Measurements from ENCODE around the gene ICAM1.

Gene ICAM1

DNA sequence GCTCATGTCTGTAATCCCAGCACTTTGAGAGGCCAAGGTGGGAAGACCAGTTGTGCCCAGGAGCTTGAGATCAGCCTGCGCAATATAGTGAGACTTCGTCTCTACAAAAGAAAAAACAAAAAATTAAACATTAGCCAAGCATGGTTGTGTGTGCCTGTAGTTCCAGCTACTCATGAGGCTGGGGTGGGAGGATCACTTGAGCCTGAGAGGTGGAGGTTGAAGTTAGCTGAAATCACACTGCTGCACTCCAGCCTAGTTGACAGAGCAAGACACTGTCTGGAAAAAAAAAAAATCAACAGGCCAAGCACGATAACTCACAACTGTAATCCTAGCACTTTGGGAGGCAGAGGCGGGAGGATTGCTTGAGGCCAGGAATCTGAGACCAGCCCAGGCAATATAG is 35.9 kb upstream of the ICAM1 start:
- TF ChIP-seq, protein P1, sequence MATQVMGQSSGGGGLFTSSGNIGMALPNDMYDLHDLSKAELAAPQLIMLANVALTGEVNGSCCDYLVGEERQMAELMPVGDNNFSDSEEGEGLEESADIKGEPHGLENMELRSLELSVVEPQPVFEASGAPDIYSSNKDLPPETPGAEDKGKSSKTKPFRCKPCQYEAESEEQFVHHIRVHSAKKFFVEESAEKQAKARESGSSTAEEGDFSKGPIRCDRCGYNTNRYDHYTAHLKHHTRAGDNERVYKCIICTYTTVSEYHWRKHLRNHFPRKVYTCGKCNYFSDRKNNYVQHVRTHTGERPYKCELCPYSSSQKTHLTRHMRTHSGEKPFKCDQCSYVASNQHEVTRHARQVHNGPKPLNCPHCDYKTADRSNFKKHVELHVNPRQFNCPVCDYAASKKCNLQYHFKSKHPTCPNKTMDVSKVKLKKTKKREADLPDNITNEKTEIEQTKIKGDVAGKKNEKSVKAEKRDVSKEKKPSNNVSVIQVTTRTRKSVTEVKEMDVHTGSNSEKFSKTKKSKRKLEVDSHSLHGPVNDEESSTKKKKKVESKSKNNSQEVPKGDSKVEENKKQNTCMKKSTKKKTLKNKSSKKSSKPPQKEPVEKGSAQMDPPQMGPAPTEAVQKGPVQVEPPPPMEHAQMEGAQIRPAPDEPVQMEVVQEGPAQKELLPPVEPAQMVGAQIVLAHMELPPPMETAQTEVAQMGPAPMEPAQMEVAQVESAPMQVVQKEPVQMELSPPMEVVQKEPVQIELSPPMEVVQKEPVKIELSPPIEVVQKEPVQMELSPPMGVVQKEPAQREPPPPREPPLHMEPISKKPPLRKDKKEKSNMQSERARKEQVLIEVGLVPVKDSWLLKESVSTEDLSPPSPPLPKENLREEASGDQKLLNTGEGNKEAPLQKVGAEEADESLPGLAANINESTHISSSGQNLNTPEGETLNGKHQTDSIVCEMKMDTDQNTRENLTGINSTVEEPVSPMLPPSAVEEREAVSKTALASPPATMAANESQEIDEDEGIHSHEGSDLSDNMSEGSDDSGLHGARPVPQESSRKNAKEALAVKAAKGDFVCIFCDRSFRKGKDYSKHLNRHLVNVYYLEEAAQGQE (IDR thresholded peaks at IDR 0.05; ENCODE audit: insufficient read depth in 1 of 2, low read depth in 2 of 2, low read length in 2 of 2) = no peak
- TF ChIP-seq FOXP2 (optimal IDR thresholded peaks at IDR 0.05; ENCODE audit: borderline replicate concordance, extremely low read depth, extremely low read length, insufficient read depth) = no peak
- no peak for TF ChIP-seq SIN3A (IDR thresholded peaks at IDR 0.05; ENCODE audit: borderline replicate concordance, insufficient read depth, low read length)
- no peak for TF ChIP-seq TAF1 (IDR thresholded peaks at IDR 0.05; ENCODE audit: borderline replicate concordance, insufficient read depth, low read length)
- no peak for TF ChIP-seq POLR2AphosphoS5 (IDR thresholded peaks at IDR 0.05; ENCODE audit: low read depth, low read length)

DNA sequence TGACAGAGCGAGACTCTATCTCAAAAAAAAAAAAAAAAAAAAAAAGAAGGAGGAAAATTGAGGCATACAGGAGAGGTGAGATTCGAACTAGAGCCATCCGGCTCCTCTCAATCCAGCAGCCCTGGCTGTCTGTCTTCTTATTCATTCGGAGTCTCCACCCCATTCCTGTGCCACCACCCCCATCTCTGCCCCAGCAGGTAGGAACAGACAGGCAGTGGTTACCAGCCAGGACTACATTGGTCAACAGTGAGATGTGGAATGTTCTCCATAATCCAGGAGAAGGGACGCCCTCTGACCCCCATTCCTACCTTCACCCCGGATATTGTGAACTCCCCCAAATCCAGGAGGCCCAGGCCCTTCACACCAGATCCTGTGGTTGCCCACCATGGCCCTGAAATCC is 33.2 kb upstream of the ICAM1 start:
- no peak for TF ChIP-seq POLR2AphosphoS5 (IDR thresholded peaks at IDR 0.05; ENCODE audit: low read depth, low read length)
- TF ChIP-seq SIN3A (IDR thresholded peaks at IDR 0.05; ENCODE audit: borderline replicate concordance, insufficient read depth, low read length) = no peak
- TF ChIP-seq FOXP2 (optimal IDR thresholded peaks at IDR 0.05; ENCODE audit: borderline replicate concordance, extremely low read depth, extremely low read length, insufficient read depth) = no peak
- TF ChIP-seq TAF1 (IDR thresholded peaks at IDR 0.05; ENCODE audit: borderline replicate concordance, insufficient read depth, low read length) = no peak
- TF ChIP-seq, protein P1 (IDR thresholded peaks at IDR 0.05; ENCODE audit: insufficient read depth in 1 of 2, low read depth in 2 of 2, low read length in 2 of 2) = no peak

DNA sequence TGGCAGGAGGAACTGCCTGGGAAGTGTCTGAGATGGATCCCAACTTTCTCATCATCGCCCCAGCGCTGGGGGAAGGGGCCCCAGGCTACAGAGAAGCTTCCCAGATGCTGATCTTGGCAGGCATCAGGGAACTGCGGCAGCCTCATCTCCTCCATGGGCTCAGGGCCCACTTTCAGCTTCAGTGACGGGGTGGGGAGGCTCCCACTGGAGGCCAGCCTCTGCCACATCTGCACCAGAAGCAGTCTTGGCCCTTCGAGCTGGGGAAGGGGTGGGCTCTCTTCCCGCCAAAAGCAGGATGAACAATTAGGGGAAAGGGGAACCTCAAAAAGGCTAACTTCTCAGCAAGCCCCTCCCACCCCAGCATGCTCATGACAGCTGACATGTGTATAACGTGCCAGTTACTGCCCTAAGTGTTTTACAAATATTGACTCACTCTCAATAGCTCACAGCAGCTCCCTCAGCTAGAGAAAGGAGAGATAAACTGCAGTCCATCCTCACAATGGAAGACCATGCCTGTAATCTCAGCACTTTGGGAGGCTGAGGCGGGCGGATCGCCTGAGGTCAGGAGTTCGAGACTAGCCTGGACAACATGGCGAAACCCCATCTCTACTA is 32.6 kb upstream of the ICAM1 start:
- no peak for TF ChIP-seq SIN3A (IDR thresholded peaks at IDR 0.05; ENCODE audit: borderline replicate concordance, insufficient read depth, low read length)
- TF ChIP-seq, protein P1 (IDR thresholded peaks at IDR 0.05; ENCODE audit: insufficient read depth in 1 of 2, low read depth in 2 of 2, low read length in 2 of 2) = no peak
- no peak for TF ChIP-seq FOXP2 (optimal IDR thresholded peaks at IDR 0.05; ENCODE audit: borderline replicate concordance, extremely low read depth, extremely low read length, insufficient read depth)
- no peak for TF ChIP-seq TAF1 (IDR thresholded peaks at IDR 0.05; ENCODE audit: borderline replicate concordance, insufficient read depth, low read length)

GRCh38 chr19:10243606-10244005 is 27.3 kb upstream of the ICAM1 start:
- no peak for TF ChIP-seq FOXP2 (optimal IDR thresholded peaks at IDR 0.05; ENCODE audit: borderline replicate concordance, extremely low read depth, extremely low read length, insufficient read depth)
- TF ChIP-seq, protein P1 (IDR thresholded peaks at IDR 0.05; ENCODE audit: insufficient read depth in 1 of 2, low read depth in 2 of 2, low read length in 2 of 2) = no peak
- TF ChIP-seq POLR2AphosphoS5 (IDR thresholded peaks at IDR 0.05; ENCODE audit: low read depth, low read length) = no peak
- no peak for TF ChIP-seq TAF1 (IDR thresholded peaks at IDR 0.05; ENCODE audit: borderline replicate concordance, insufficient read depth, low read length)
- TF ChIP-seq SIN3A (IDR thresholded peaks at IDR 0.05; ENCODE audit: borderline replicate concordance, insufficient read depth, low read length) = no peak

Measured in PFSK-1 (cell line).